Loucy (cell line): ENCODE results near the gene GTSE1.

Experiments
- CTCF ChIP-seq: fragments of 200-600 bp; sonication (generic); conservative IDR thresholded peaks from 2 replicates; pipeline ENCODE4 v1.5.1; 2014; ENCODE audit warnings: mild to moderate bottlenecking, antibody characterized with exemption, low read length
- EZH2phosphoT487 ChIP-seq: fragments of 200-600 bp; IDR thresholded peaks from 2 replicates; pipeline ENCODE4 v1.6.1; 2018; ENCODE audit warnings: antibody characterized with exemption, mild to moderate bottlenecking, moderate library complexity, borderline replicate concordance

GRCh38 chr22:46276563-46276962 is 20.1 kb upstream of the GTSE1 start:
- TF ChIP-seq CTCF (no peak), EZH2phosphoT487 (no peak)
